Measurements from ENCODE around the gene ZBTB7A.

The ZBTB7A gene

GRCh38 chr19:4054441-4055208 lies 12.1 kb downstream of the ZBTB7A start:
- no peak for DNase-seq (ENCODE audit: low read depth in 2 of 2)

GRCh38 chr19:4053423-4054324 lies 13.0 kb downstream of the ZBTB7A start:
- DNase-seq (ENCODE audit: low read depth in 2 of 2) = no peak

- DNase-seq (ENCODE audit: low read depth in 2 of 2) = no peak
Observed at GRCh38 chr19:4052993-4053422, 13.7 kb downstream of the ZBTB7A start.

- no peak for DNase-seq (ENCODE audit: low read depth in 2 of 2)
Observed at GRCh38 chr19:4052114-4052992, 14.3 kb downstream of the ZBTB7A start.

- DNase-seq (ENCODE audit: low read depth in 2 of 2) = no peak
Observed at GRCh38 chr19:4051175-4052101, 15.3 kb downstream of the ZBTB7A start.

GRCh38 chr19:4049432-4049831 lies 17.3 kb downstream of the ZBTB7A start:
- DNase-seq (ENCODE audit: low read depth in 2 of 2) = no peak

- no peak for DNase-seq (ENCODE audit: low read depth in 2 of 2)
Observed at GRCh38 chr19:4046946-4047683, 19.6 kb downstream of the ZBTB7A start.

- DNase-seq (ENCODE audit: low read depth in 2 of 2) = no peak
Observed at GRCh38 chr19:4046362-4046691, 20.4 kb downstream of the ZBTB7A start.

- DNase-seq (ENCODE audit: low read depth in 2 of 2) = no peak
Observed at GRCh38 chr19:4045597-4046361, 20.9 kb downstream of the ZBTB7A start.

GRCh38 chr19:4044990-4045465 lies 21.7 kb downstream of the ZBTB7A start:
- DNase-seq (ENCODE audit: low read depth in 2 of 2) = no peak

GRCh38 chr19:4043966-4044715 lies 22.6 kb downstream of the ZBTB7A start:
- DNase-seq (ENCODE audit: low read depth in 2 of 2) = no peak

GRCh38 chr19:4043401-4043800 lies 23.3 kb downstream of the ZBTB7A start:
- no peak for DNase-seq (ENCODE audit: low read depth in 2 of 2)

- DNase-seq (ENCODE audit: low read depth in 2 of 2) = no peak
Observed at GRCh38 chr19:4042731-4043082, 24.0 kb downstream of the ZBTB7A start.

- DNase-seq (ENCODE audit: low read depth in 2 of 2) = no peak
Observed at GRCh38 chr19:4042064-4042730, 24.5 kb downstream of the ZBTB7A start.

- DNase-seq (ENCODE audit: low read depth in 2 of 2) = no peak
Observed at GRCh38 chr19:4038661-4039423, 27.9 kb downstream of the ZBTB7A start.

- DNase-seq (ENCODE audit: low read depth in 2 of 2) = no peak
Observed at GRCh38 chr19:4038057-4038456, 28.6 kb downstream of the ZBTB7A start.

- no peak for DNase-seq (ENCODE audit: low read depth in 2 of 2)
Observed at GRCh38 chr19:4037301-4037949, 29.3 kb downstream of the ZBTB7A start.

All from stimulated activated CD4-positive, alpha-beta T cell treated with anti-CD3 and anti-CD28 coated beads, Interleukin-1b, Interleukin-23, amount 100 ng/mL, for 4 hours (primary cell).